ENCODE data around the gene NUDT17.
A peak's percentile ranks its signal among the peaks of the same experiment; 100 is the strongest.

Gene NUDT17

DNA sequence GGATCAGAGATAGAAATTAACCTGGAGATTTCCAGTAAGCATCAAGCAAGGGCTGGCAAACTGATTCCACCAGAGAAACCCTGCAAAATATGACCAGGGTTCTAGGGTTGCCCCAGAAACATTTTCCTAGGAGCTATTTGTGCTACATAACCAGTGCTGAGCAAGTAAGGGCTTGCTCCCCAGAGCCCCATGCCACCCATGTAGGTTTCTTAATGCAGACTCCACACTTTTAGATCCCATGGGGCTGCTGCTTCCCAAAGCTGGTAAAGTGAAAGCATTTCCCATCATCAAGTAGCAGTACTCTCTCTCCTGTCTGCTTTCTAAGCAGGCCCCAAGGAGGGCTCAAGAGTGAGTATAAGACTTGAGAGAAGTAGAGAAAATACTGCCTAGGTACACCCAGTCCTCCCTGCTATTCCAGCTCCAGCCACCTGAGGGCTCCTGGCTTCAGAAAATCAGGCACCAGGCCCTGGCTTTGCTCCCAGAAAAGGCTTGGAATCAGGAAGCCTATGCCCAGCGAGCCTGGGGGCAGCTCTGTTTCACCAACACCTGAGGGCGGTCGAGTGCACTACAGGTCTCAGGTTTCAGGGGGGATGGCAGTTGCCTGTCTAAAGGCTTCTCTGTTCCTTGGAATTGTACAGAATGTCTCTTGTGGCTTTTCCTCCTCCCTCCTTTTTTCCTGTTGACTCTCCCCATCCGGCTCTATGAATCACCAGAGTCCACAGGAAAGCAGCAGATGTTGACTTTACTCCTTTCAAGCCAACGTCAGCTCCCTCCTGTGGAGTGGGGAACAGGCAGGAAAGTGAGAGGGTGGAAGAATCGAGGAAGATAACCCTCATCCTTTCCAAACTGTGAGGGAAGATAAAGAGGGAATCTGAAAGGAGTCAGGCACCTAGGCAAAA is 46.4 kb downstream of the NUDT17 start:
- no peaks in the 10 kb centered on the region for H3K36me3 ChIP-seq (ENCODE audit: control insufficient read depth in 2 of 2, insufficient read depth in 1 of 2, low read length in 2 of 2)
- CTCF ChIA-PET, result interaction anchor here (0.5 to 11.9 kb wide), 41 partner anchors 9 to 144 kb away, joined by 3 to 222 read pairs (median 5); partner anchors contain the start of genes ANKRD34A, HJV, ITGA10 and LIX1L
- H3K4me1 ChIP-seq (ENCODE audit: control insufficient read depth, insufficient read depth, low read length), result peaks cover 15% of the 10 kb centered on the region
- H3K4me3 ChIP-seq (ENCODE audit: low read depth, low read length), result no peak overlapping the region
- POLR2A ChIA-PET, result interaction anchor here (0.6 to 2.7 kb wide), 14 partner anchors 10 to 146 kb away, joined by 3 to 41 read pairs (median 5); partner anchors contain the start of genes ANKRD34A, LIX1L, NUDT17 and PIAS3
- H3K27ac ChIP-seq (ENCODE audit: extremely low read depth, low read depth, low read length), result peak overlapping the region; percentile 66
- H3K9me3 ChIP-seq (ENCODE audit: control insufficient read depth, insufficient read depth, low read depth, low read length), result no peaks in the 10 kb centered on the region
- TF ChIP-seq, protein P1, sequence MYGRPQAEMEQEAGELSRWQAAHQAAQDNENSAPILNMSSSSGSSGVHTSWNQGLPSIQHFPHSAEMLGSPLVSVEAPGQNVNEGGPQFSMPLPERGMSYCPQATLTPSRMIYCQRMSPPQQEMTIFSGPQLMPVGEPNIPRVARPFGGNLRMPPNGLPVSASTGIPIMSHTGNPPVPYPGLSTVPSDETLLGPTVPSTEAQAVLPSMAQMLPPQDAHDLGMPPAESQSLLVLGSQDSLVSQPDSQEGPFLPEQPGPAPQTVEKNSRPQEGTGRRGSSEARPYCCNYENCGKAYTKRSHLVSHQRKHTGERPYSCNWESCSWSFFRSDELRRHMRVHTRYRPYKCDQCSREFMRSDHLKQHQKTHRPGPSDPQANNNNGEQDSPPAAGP (tag by site-specific recombination; IDR thresholded peaks at IDR 0.05), result peak; percentile 89
- TF ChIP-seq ZNF521 (tag by site-specific recombination; IDR thresholded peaks at IDR 0.05), result no peak
- TF ChIP-seq OSR2 (tag by site-specific recombination; IDR thresholded peaks at IDR 0.05), result 0 out of 2 replicates have a peak, but pooled peaks have one; percentile 36
- peak; percentile 65; the same call in 1 of the 2 replicates for TF ChIP-seq KLF10 (tag by site-specific recombination; IDR thresholded peaks at IDR 0.05)
- TF ChIP-seq ZNF132 (tag by site-specific recombination; IDR thresholded peaks at IDR 0.05; ENCODE audit: borderline replicate concordance), result no peak
- TF ChIP-seq ZXDB (tag by site-specific recombination; IDR thresholded peaks at IDR 0.05), result peak; percentile 68
- TF ChIP-seq ZNF302 (tag by site-specific recombination; IDR thresholded peaks at IDR 0.05; ENCODE audit: low read depth), result no peak
- TF ChIP-seq ZNF664 (tag by site-specific recombination; IDR thresholded peaks at IDR 0.05), result peak; percentile 55; the same call in 1 of the 2 replicates
- TF ChIP-seq CTCF (tag by site-specific recombination; IDR thresholded peaks at IDR 0.05), result peak; percentile 95; the same call in 1 of the 2 replicates
- 0 out of 2 replicates have a peak, but pooled peaks have one; percentile 24 for TF ChIP-seq ZBTB21 (tag by site-specific recombination; IDR thresholded peaks at IDR 0.05)
- TF ChIP-seq PRDM10 (tag by site-specific recombination; IDR thresholded peaks at IDR 0.05), result peak; percentile 98
- peak; percentile 70; the same call in 1 of the 2 replicates for TF ChIP-seq ZNF639 (tag by site-specific recombination; IDR thresholded peaks at IDR 0.05)
- TF ChIP-seq, protein P2, sequence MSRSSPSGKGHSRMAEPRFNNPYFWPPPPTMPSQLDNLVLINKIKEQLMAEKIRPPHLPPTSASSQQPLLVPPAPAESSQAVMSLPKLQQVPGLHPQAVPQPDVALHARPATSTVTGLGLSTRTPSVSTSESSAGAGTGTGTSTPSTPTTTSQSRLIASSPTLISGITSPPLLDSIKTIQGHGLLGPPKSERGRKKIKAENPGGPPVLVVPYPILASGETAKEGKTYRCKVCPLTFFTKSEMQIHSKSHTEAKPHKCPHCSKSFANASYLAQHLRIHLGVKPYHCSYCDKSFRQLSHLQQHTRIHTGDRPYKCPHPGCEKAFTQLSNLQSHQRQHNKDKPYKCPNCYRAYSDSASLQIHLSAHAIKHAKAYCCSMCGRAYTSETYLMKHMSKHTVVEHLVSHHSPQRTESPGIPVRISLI (tag by site-specific recombination; IDR thresholded peaks at IDR 0.05), result no peak; the same call in 1 of the 2 replicates
- peak; percentile 16; the same call in 1 of the 2 replicates for TF ChIP-seq ZBTB44 (tag by site-specific recombination; IDR thresholded peaks at IDR 0.05)
- TF ChIP-seq ZNF184 (tag by site-specific recombination; IDR thresholded peaks at IDR 0.05), result 0 out of 2 replicates have a peak, but pooled peaks have one; percentile 9
- TF ChIP-seq, protein P3, sequence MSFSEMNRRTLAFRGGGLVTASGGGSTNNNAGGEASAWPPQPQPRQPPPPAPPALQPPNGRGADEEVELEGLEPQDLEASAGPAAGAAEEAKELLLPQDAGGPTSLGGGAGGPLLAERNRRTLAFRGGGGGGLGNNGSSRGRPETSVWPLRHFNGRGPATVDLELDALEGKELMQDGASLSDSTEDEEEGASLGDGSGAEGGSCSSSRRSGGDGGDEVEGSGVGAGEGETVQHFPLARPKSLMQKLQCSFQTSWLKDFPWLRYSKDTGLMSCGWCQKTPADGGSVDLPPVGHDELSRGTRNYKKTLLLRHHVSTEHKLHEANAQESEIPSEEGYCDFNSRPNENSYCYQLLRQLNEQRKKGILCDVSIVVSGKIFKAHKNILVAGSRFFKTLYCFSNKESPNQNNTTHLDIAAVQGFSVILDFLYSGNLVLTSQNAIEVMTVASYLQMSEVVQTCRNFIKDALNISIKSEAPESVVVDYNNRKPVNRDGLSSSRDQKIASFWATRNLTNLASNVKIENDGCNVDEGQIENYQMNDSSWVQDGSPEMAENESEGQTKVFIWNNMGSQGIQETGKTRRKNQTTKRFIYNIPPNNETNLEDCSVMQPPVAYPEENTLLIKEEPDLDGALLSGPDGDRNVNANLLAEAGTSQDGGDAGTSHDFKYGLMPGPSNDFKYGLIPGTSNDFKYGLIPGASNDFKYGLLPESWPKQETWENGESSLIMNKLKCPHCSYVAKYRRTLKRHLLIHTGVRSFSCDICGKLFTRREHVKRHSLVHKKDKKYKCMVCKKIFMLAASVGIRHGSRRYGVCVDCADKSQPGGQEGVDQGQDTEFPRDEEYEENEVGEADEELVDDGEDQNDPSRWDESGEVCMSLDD (tag by site-specific recombination; IDR thresholded peaks at IDR 0.05), result peak; percentile 58; the same call in 1 of the 2 replicates
- TF ChIP-seq ZBTB8A (tag by site-specific recombination; IDR thresholded peaks at IDR 0.05), result peak; percentile 97
- TF ChIP-seq ZFP69B (tag by site-specific recombination; IDR thresholded peaks at IDR 0.05), result 0 out of 2 replicates have a peak, but pooled peaks have one; percentile 51
- peak; percentile 97 for TF ChIP-seq SCRT2 (tag by site-specific recombination; IDR thresholded peaks at IDR 0.05)
- no peak for TF ChIP-seq ZNF514 (tag by site-specific recombination; IDR thresholded peaks at IDR 0.05)
- no peak for TF ChIP-seq GFI1B (tag by site-specific recombination; IDR thresholded peaks at IDR 0.05)
- TF ChIP-seq FEZF1 (tag by site-specific recombination; IDR thresholded peaks at IDR 0.05), result peak; percentile 44; the same call in 1 of the 2 replicates
